ENCODE data around the gene KDM6A.

The KDM6A gene

DNA sequence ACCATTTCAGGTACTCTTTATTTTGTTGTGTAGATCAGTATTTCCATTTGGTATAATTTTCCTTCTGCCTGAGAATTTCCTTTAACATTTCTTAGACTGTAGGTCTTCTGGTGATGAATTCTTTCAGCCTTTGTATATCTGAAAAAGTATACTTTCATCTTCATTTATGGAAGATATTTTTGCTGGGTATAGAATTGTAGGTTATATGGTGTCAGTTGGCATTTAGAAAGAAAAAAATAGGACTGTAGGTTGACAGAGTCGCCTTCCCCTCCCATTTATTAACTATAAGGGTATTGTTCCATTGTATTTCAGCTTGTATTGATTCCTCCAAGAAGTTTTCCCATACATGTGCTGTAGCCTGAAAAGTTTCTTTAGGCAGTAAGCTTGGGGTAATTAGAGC, 71.9 kb downstream of the KDM6A start:
- H3K36me3 ChIP-seq (ENCODE audit: insufficient read depth, low read length) = no peaks in the 10 kb centered on the region; the same call in 1 of the 2 replicates
- no peak overlapping the region for H3K9ac ChIP-seq (ENCODE audit: low read length)
- H3K27me3 ChIP-seq (ENCODE audit: insufficient read depth, low read length) = no peaks in the 10 kb centered on the region
- H3K4me2 ChIP-seq (ENCODE audit: low read length) = no peak overlapping the region
- no peak overlapping the region for H3K27ac ChIP-seq (ENCODE audit: low read depth, low read length, poor library complexity, severe bottlenecking)
- H3F3A ChIP-seq (ENCODE audit: insufficient read depth, low read length) = no peaks in the 10 kb centered on the region
- no peak overlapping the region for H2AFZ ChIP-seq (ENCODE audit: low read length)
- H3K79me2 ChIP-seq (ENCODE audit: insufficient read depth, low read length) = peaks cover 75% of the 10 kb centered on the region
- H3K9me3 ChIP-seq (ENCODE audit: low read length) = no peaks in the 10 kb centered on the region
- H3K9me2 ChIP-seq (ENCODE audit: low read depth, low read length) = no peaks in the 10 kb centered on the region
- no peak for TF ChIP-seq EZH2 (IDR thresholded peaks at IDR 0.05; ENCODE audit: borderline replicate concordance, low read length)
- TF ChIP-seq, protein P1, sequence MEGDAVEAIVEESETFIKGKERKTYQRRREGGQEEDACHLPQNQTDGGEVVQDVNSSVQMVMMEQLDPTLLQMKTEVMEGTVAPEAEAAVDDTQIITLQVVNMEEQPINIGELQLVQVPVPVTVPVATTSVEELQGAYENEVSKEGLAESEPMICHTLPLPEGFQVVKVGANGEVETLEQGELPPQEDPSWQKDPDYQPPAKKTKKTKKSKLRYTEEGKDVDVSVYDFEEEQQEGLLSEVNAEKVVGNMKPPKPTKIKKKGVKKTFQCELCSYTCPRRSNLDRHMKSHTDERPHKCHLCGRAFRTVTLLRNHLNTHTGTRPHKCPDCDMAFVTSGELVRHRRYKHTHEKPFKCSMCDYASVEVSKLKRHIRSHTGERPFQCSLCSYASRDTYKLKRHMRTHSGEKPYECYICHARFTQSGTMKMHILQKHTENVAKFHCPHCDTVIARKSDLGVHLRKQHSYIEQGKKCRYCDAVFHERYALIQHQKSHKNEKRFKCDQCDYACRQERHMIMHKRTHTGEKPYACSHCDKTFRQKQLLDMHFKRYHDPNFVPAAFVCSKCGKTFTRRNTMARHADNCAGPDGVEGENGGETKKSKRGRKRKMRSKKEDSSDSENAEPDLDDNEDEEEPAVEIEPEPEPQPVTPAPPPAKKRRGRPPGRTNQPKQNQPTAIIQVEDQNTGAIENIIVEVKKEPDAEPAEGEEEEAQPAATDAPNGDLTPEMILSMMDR (IDR thresholded peaks at IDR 0.05; ENCODE audit: low read length) = no peak
- H4K20me1 ChIP-seq (ENCODE audit: insufficient read depth, low read length) = no peaks in the 10 kb centered on the region
- no peak overlapping the region for H3K4me3 ChIP-seq (ENCODE audit: low read depth, low read length, poor library complexity, severe bottlenecking)
- H3K4me1 ChIP-seq (ENCODE audit: insufficient read depth, low read length, severe bottlenecking) = no peaks in the 10 kb centered on the region

DNA sequence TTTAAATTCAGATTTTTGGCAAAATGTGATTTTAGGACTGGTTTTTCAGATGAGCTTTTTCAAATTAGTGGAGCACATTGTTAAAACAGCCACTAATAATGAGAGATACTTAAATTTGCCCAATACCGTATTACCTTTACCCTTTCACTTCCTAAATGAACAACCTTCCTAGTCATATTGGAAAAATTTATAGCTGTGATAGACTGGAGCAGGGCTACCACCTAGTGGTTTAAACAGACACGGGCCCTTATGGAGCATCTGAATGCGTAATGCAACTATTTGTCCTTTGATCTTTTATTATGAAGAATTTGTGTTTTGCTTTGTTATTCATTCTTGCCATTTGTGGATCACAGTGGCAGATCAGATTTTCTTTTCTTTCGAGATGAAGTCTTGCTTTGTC, 72.7 kb downstream of the KDM6A start:
- Histone ChIP-seq H3K27ac (ENCODE audit: low read depth, low read length, poor library complexity, severe bottlenecking) (no peak overlapping the region), H3K79me2 (ENCODE audit: insufficient read depth, low read length) (peaks cover 77% of the 10 kb centered on the region), H3F3A (ENCODE audit: insufficient read depth, low read length) (no peaks in the 10 kb centered on the region), H3K36me3 (ENCODE audit: insufficient read depth, low read length) (no peaks in the 10 kb centered on the region; the same call in 1 of the 2 replicates), H3K4me1 (ENCODE audit: insufficient read depth, low read length, severe bottlenecking) (no peaks in the 10 kb centered on the region), H3K9me2 (ENCODE audit: low read depth, low read length) (no peaks in the 10 kb centered on the region), H2AFZ (ENCODE audit: low read length) (no peak overlapping the region), H3K4me3 (ENCODE audit: low read depth, low read length, poor library complexity, severe bottlenecking) (no peak overlapping the region), H3K4me2 (ENCODE audit: low read length) (no peak overlapping the region), H3K27me3 (ENCODE audit: insufficient read depth, low read length) (no peaks in the 10 kb centered on the region), H3K9me3 (ENCODE audit: low read length) (no peaks in the 10 kb centered on the region), H4K20me1 (ENCODE audit: insufficient read depth, low read length) (no peaks in the 10 kb centered on the region), H3K9ac (ENCODE audit: low read length) (no peak overlapping the region)
- TF ChIP-seq, protein P1 (IDR thresholded peaks at IDR 0.05; ENCODE audit: low read length) = no peak; the same call in 1 of the 2 replicates
- TF ChIP-seq EZH2 (IDR thresholded peaks at IDR 0.05; ENCODE audit: borderline replicate concordance, low read length) = no peak

DNA sequence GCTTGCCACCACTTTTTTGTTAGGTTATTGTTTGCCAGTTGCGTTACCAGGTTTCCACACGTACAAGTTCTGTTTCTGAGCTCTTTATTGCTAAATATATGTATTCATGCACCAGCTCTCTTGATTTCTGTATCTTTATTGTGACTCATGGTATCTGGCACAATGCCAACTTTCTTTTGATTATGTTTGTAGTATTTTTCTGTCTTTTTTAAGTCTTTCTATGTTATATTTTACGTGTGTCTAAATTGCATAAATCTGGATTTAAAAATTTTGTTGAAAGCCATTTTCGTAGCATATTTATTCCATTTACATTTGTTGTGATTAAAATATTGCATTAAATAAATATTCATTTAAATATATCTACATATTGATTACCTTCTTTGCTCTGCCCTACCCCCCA, 73.8 kb downstream of the KDM6A start:
- Histone ChIP-seq H3K9me2 (ENCODE audit: low read depth, low read length) (no peaks in the 10 kb centered on the region), H3K4me1 (ENCODE audit: insufficient read depth, low read length, severe bottlenecking) (no peaks in the 10 kb centered on the region), H4K20me1 (ENCODE audit: insufficient read depth, low read length) (no peaks in the 10 kb centered on the region), H3K79me2 (ENCODE audit: insufficient read depth, low read length) (peaks cover 82% of the 10 kb centered on the region), H3K4me2 (ENCODE audit: low read length) (no peak overlapping the region), H3K36me3 (ENCODE audit: insufficient read depth, low read length) (no peaks in the 10 kb centered on the region; the same call in 1 of the 2 replicates), H2AFZ (ENCODE audit: low read length) (no peak overlapping the region), H3K9ac (ENCODE audit: low read length) (no peak overlapping the region), H3K4me3 (ENCODE audit: low read depth, low read length, poor library complexity, severe bottlenecking) (no peak overlapping the region), H3K27ac (ENCODE audit: low read depth, low read length, poor library complexity, severe bottlenecking) (no peak overlapping the region), H3F3A (ENCODE audit: insufficient read depth, low read length) (no peaks in the 10 kb centered on the region), H3K27me3 (ENCODE audit: insufficient read depth, low read length) (no peaks in the 10 kb centered on the region), H3K9me3 (ENCODE audit: low read length) (no peaks in the 10 kb centered on the region)
- TF ChIP-seq, protein P1 (IDR thresholded peaks at IDR 0.05; ENCODE audit: low read length) = no peak
- no peak for TF ChIP-seq EZH2 (IDR thresholded peaks at IDR 0.05; ENCODE audit: borderline replicate concordance, low read length)
